ENCODE results near the gene TSPYL4.

DNA sequence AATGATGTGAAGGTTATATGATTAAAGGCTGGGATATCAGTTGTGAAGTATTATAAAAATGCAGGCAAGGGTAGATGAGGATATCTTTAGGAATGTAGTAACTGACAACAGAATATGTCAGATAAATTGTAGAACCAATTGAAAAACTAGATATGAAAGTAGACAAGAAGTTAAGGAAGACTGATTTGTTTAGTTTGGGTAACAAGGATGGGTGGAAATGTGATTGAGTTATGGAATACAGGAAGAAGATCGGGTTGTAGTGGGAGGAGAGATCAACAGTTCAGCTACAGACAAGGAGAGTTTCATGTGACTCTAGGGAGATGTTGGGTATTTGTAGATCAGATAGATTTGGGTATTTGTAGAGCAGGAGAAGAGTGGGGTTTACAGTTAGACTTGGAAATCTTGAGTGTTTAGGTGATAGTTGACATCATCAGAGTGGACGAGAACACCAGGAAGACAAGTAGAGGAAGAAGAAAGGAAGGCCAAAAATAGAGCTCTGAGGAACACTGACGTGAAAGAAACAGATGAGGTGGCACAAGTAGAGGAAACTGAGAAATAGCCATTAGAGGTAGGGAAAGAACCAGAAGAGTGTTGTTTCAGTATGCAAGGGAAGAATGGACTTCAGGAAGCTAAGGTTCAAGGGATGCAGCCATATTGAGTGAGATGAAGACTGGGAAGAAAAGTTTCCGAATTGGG, 38.0 kb upstream of the TSPYL4 start:
- TF ChIP-seq, protein P1, sequence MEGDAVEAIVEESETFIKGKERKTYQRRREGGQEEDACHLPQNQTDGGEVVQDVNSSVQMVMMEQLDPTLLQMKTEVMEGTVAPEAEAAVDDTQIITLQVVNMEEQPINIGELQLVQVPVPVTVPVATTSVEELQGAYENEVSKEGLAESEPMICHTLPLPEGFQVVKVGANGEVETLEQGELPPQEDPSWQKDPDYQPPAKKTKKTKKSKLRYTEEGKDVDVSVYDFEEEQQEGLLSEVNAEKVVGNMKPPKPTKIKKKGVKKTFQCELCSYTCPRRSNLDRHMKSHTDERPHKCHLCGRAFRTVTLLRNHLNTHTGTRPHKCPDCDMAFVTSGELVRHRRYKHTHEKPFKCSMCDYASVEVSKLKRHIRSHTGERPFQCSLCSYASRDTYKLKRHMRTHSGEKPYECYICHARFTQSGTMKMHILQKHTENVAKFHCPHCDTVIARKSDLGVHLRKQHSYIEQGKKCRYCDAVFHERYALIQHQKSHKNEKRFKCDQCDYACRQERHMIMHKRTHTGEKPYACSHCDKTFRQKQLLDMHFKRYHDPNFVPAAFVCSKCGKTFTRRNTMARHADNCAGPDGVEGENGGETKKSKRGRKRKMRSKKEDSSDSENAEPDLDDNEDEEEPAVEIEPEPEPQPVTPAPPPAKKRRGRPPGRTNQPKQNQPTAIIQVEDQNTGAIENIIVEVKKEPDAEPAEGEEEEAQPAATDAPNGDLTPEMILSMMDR (IDR thresholded peaks at IDR 0.05) = no peak
- TF ChIP-seq EZH2 (IDR thresholded peaks at IDR 0.05; ENCODE audit: borderline replicate concordance, insufficient read depth, low read depth, low read length, poor library complexity, severe bottlenecking) = no peak
